GM12891 (cell line): ENCODE data around the gene ARHGEF9.

Experiments
- DNase-seq: peaks from one replicate; pipeline ENCODE4 v3.0.0; 2011; ENCODE audit warnings: low spot score; ENCODE audit not compliant: insufficient read length
- FAIRE-seq: peaks from 2 replicates; lab custom pipeline; 2011; peaks lifted over from hg19 to GRCh38; lab: Jason Lieb, UNC
- PAX5 ChIP-seq: IDR thresholded peaks from 2 replicates; pipeline ENCODE4 v1.6.1; 2011; ENCODE audit warnings: low read length, moderate library complexity, mild to moderate bottlenecking; ENCODE audit not compliant: insufficient read depth, severe bottlenecking
- POLR2A ChIP-seq: IDR thresholded peaks from 2 replicates; pipeline ENCODE4 v1.6.1; 2011; ENCODE audit warnings: low read depth, low read length, control low read depth
- POLR2AphosphoS5 ChIP-seq: IDR thresholded peaks from 2 replicates; pipeline ENCODE4 v1.6.1; 2011; ENCODE audit warnings: low read depth, low read length, control low read depth
- POU2F2 ChIP-seq: IDR thresholded peaks from 2 replicates; pipeline ENCODE4 v1.6.1; 2011; ENCODE audit warnings: low read depth, mild to moderate bottlenecking, control low read depth, low read length, moderate library complexity
- SPI1 ChIP-seq: IDR thresholded peaks from 2 replicates; pipeline ENCODE4 v1.6.1; 2011; ENCODE audit warnings: low read depth, low read length, control low read depth
- TAF1 ChIP-seq: IDR thresholded peaks from 2 replicates; pipeline ENCODE4 v1.6.1; 2011; ENCODE audit warnings: low read depth, low read length, control low read depth

ARHGEF9 gene

DNA sequence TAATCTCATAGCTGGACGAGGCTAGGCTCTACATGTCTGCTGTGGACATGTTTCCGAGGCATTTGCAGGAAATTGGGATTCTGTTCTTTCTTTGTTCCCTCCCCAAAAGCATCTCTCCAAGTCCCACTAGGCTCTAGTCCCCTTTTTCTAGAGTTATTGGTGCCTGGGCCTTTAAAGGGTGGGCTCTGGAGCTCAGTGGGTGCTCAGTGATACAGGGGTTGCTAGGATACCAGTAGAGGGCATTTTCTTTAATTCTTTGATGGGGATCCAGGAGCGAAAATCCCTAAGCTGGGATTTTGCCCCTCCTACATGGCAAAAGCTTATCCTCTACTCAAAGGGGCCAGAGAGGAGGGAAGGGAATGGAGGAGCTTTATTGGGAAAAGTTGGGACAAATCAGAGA is 34.2 kb downstream of the ARHGEF9 start:
- TF ChIP-seq SPI1 (no peak), POLR2A (no peak), TAF1 (no peak), PAX5 (no peak), POLR2AphosphoS5 (no peak), POU2F2 (no peak)
- no peak for FAIRE-seq
- no peak for DNase-seq

DNA sequence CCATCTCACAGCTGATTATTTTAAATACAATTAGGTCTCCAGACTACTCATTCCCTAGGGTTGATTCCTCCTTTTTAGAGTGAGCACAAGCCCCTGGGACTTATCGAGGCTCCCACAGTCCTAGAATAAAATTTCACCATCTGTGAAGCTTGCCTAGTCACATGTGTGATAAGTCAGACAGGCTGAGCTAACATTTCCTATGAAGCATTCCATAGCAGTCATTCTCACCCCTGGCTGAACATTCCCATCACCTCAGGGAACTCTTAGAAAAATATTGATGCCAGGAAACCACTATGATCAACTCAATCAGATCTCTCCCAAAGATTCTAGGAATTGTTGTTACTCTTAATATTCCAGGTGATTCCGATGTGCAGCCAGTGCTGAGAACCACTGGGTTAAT is 37.7 kb downstream of the ARHGEF9 start:
- FAIRE-seq (no peak), DNase-seq (no peak)
- TF ChIP-seq POLR2AphosphoS5: no peak
- TF ChIP-seq SPI1: no peak
- TF ChIP-seq PAX5: no peak
- TF ChIP-seq POU2F2: no peak
- TF ChIP-seq POLR2A: no peak
- TF ChIP-seq TAF1: no peak

DNA sequence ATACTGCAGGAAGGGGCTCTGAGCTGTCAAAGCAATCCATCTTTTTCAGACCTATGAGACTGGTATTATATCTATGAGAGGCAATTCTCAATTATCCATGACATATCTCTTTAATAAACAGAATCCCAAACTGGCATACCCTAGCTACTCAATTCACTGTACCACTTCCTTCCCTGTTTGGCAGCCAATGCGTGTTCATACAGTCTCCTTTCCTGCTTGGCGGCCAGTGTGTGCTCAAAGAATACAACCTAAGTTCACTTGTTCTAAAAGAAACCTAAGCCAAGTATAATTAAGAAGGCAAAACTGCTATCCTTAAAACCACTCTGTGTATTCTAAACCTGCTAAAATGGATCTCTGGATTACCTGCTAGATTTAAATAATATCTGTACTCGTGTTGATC is 38.3 kb downstream of the ARHGEF9 start:
- FAIRE-seq: no peak

DNA sequence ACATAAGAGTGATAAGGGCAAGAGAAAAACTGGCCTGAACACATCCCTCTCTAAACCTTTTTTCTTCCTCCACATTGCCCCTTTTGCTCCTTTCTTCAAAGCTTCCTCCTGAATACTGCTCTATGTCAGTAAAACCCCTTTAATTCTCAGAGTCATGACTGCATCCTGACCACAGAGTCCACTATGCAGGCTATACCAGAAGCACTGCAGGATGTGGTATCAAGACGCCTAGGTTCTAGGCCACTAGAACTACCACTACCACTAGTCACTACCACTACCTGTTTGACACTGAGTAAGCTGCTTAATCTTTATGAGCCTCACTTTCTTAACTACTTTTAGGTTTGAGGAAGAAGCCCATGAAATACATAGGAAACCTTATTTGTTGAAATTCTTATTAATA is 38.7 kb downstream of the ARHGEF9 start:
- peak; percentile 59 for FAIRE-seq
- TF ChIP-seq POLR2AphosphoS5 (no peak), SPI1 (no peak), POU2F2 (no peak), TAF1 (no peak), POLR2A (no peak), PAX5 (no peak)
- DNase-seq: no peak

More for the DNA sequence above, 38.3 kb downstream of the ARHGEF9 start:
- DNase-seq: no peak
- TF ChIP-seq SPI1 (0 out of 2 replicates have a peak, but pooled peaks have one; percentile 3), POU2F2 (no peak)

DNA sequence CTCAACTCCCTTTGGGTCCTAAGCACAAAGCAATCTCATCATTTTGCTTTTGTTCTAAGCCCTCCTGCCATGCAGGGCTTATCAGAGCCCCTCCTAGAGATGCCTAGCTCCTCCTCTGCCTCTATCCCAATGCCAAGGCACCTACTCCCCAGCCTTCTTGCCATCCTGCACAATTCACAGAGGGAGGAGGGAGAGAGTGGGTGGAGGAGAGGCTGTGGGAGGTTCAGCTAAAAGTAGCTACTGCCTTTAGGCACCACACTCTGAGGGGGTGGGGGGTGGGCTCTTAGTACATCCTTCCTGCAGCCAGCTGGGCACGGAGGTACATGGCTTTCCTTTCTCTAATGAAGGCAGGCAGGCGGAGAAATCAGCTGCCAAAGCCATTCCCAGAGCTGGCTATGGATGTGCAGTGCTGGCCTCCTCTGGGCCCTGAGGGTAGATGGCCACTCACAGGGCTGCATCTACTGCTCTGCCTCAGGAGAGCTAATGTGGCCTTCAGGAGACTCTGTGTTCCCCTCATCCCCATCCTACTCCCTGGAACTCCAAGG is 40.1 kb downstream of the ARHGEF9 start:
- no peak for FAIRE-seq
- TF ChIP-seq POLR2AphosphoS5 (no peak), PAX5 (no peak)
- DNase-seq: no peak

DNA sequence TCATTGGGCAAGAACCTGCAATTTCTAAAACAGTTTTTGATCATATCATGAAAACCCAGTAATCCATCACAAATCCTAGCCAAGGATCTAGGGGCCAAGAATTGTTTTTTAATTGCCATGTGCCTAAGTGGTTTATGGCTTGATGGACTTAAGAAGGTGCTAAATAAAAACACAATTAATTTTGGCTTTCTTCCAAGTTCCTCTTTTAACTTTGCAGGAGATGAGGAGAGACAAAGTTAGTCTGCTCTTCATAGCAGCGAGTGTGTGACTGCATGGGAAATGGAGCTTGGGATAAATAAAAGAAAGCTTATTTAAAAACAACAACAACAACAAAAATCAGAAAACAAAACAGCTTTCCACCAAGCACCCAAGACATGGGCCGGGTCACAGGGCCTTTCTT is 41.4 kb downstream of the ARHGEF9 start:
- DNase-seq: no peak
- no peak for FAIRE-seq
- TF ChIP-seq POLR2A (no peak), SPI1 (no peak), PAX5 (no peak), POU2F2 (no peak), TAF1 (no peak), POLR2AphosphoS5 (no peak)

DNA sequence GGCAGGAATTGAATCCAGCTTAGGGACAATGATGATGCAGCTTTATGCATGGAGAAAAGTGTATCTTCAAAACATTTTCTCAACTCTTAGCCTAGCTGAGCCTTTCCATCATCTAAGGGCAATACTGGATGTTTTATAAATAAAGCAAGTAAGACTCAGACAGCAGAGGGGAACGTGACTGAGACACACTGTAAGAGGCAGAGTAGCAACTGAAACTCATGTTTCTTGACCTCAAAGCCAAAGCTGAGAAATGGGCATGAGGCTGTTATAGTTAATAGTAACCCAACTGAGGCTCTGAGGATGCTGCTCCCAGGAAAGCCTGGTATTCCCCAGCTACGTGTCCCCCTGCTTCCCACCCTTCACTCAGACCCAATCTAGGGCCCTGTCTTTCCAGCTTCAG is 44.6 kb downstream of the ARHGEF9 start:
- no peak for FAIRE-seq
- TF ChIP-seq TAF1: no peak
- TF ChIP-seq POLR2A: no peak
- TF ChIP-seq SPI1: no peak

DNA sequence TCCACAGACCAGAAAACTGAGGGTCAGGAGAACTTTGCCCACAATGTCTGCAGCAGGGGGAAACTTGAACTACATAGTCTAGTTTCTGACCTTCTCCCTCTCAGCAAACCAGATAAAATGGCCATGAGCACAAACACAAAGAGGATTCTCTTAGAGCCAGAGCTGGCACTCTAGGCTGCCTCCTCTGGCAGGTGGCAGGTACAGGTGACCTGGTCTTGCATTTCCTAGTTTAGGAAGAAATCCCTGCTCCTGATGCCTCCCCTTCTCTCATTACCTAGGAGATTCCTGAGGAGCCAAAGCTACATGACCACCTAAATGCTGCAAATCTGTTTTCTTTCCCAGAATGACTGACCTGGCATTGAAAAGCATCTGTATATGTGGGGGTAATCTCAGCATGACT is 45.1 kb downstream of the ARHGEF9 start:
- FAIRE-seq: peak; percentile 5
- no peak for DNase-seq
- TF ChIP-seq SPI1 (no peak), POU2F2 (no peak), PAX5 (no peak), POLR2AphosphoS5 (no peak), TAF1 (no peak), POLR2A (no peak)

More for the DNA sequence above, 44.6 kb downstream of the ARHGEF9 start:
- DNase-seq: no peak

DNA sequence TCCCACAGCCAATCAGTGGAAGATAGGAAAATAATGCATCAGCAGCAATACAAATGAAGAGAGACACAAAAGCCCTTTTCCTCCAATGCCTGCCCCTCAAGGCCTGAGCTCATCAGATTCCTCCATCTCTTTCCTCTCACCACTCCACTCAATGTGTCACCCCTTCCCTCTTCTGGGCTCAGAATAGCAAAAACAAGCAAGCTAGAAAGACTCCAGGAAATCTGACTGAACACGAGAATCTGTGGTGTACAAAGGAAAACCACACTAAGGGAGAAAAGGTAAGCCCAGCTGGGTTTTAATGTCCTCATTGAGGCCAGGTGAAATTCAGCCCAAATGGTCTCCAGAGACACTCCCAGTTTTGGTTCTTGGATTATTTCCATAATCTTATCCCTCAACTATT is 46.3 kb downstream of the ARHGEF9 start:
- no peak for DNase-seq
- FAIRE-seq: no peak
- no peak for TF ChIP-seq POLR2A
- TF ChIP-seq TAF1: no peak
- TF ChIP-seq PAX5: no peak
- no peak for TF ChIP-seq POU2F2
- TF ChIP-seq POLR2AphosphoS5: no peak
- TF ChIP-seq SPI1: no peak

DNA sequence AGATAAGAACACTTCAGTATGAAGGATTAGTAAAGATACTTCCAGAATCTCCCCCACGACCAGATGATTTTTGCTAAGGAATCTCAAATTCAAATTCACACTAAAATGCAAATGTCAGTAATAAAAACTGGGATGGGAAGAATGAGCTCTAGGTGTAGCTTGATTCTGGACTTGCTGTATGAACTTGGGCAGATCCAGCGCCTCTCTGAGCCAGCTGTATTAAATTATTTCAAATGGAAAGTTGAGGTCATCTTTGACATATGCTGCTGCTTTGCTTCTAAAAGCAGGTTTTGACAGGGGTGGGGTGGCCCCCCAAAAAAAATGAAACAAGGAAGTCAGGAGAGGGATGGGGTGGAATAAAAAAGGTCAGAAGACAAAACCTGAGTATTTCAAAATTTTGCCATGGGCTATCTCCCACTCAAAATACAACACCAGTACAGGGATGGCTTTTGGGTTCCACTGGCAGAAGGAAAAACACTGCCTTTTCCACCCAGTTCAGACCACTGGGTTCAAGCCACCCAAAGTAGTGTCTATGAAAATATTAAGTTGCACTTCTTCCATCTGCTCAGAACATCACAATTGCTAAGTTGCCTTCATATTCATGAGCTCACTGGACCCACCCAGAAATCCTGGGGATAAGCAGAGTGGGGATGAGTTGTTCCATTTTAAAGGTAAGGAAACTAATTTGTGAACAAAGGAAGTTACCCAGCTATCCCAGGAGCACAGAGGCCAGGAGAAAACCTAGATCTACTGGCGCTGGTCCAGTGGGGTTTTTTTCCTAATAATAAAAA is 47.7 kb downstream of the ARHGEF9 start:
- FAIRE-seq: no peak

DNA sequence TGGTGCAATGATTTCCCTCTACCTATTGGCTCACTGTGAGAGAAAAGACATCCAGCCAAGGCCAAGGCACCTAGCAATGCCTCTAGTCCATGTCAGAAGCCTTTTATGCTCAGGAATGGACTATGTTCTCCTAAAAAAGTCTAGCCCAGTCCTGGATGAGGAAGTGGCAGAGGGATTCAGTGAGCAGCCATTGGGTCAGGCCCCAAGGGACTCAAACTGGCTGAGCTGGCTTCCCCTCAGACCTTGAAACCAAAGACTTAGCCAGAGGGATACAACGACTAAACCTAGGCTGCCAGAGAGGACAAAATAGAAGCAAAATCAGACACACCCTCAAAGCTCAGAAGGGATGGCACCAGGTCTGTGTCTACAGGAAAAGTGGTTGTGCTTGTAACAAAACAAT is 49.1 kb downstream of the ARHGEF9 start:
- DNase-seq: no peak
- TF ChIP-seq TAF1 (no peak), POLR2A (no peak), PAX5 (no peak), POLR2AphosphoS5 (no peak), SPI1 (no peak), POU2F2 (no peak)
- no peak for FAIRE-seq

More for the DNA sequence above, 47.7 kb downstream of the ARHGEF9 start:
- TF ChIP-seq PAX5 (no peak), TAF1 (no peak), POLR2AphosphoS5 (no peak)
- no peak for DNase-seq
